KOPT-K1 (cell line): ENCODE measurements around the gene MRAP.

ENCODE experiments used
- H3K27ac ChIP-seq: fragments of 200-600 bp; sonication (generic); 2 replicates; pipeline ENCODE4 v1.5.1; 2016; ENCODE audit warnings: antibody characterized with exemption, mild to moderate bottlenecking, low read depth, low read length; ENCODE audit not compliant: poor library complexity, severe bottlenecking
- H3K36me3 ChIP-seq: fragments of 200-600 bp; sonication (generic); 2 replicates; pipeline ENCODE4 v1.5.1; 2017; ENCODE audit warnings: antibody characterized with exemption, mild to moderate bottlenecking, low read length, moderate library complexity; ENCODE audit not compliant: insufficient read depth
- H3K9me3 ChIP-seq: fragments of 200-600 bp; sonication (generic); 2 replicates; pipeline ENCODE4 v1.5.1; 2017; ENCODE audit warnings: antibody characterized with exemption, low read length, mild to moderate bottlenecking; ENCODE audit not compliant: insufficient read depth, poor library complexity, severe bottlenecking

MRAP gene

GRCh38 chr21:32278518-32279376 lies 19.9 kb upstream of the MRAP start, which contains the start of gene MIS18A:
TSS of gene MIS18A (minus strand) at chr21:32279049. CDS start at chr21:32279014, 35 bp downstream.
- H3K27ac ChIP-seq: peak within 1 kb of the TSS; percentile 77
- H3K9me3 ChIP-seq: no peaks in the 10 kb centered on the region
- H3K36me3 ChIP-seq: peaks cover 18% of the 10 kb centered on the region

GRCh38 chr21:32279377-32279680 lies 19.3 kb upstream of the MRAP start:
- H3K36me3 ChIP-seq: peaks cover 14% of the 10 kb centered on the region
- H3K9me3 ChIP-seq: no peaks in the 10 kb centered on the region
- H3K27ac ChIP-seq: peak overlapping the region; percentile 77

- Histone ChIP-seq H3K27ac (no peak overlapping the region), H3K36me3 (no peaks in the 10 kb centered on the region), H3K9me3 (no peaks in the 10 kb centered on the region)
Observed at GRCh38 chr21:32281531-32281930, 17.1 kb upstream of the MRAP start.

- H3K9me3 ChIP-seq: no peaks in the 10 kb centered on the region
- no peaks in the 10 kb centered on the region for H3K36me3 ChIP-seq
- no peak overlapping the region for H3K27ac ChIP-seq
Observed at GRCh38 chr21:32282992-32283391, 15.7 kb upstream of the MRAP start.

GRCh38 chr21:32285476-32285875 lies 13.2 kb upstream of the MRAP start:
- Histone ChIP-seq H3K9me3 (no peaks in the 10 kb centered on the region), H3K36me3 (no peaks in the 10 kb centered on the region), H3K27ac (no peak overlapping the region)

GRCh38 chr21:32297449-32297848 lies 1.2 kb upstream of the MRAP start:
- Histone ChIP-seq H3K36me3 (peaks cover 14% of the 10 kb centered on the region; the same call in 1 of the 2 replicates), H3K27ac (no peak overlapping the region), H3K9me3 (no peaks in the 10 kb centered on the region)

- Histone ChIP-seq H3K9me3 (no peaks in the 10 kb centered on the region), H3K36me3 (peaks cover 17% of the 10 kb centered on the region; the same call in 1 of the 2 replicates), H3K27ac (no peak overlapping the region)
Observed at GRCh38 chr21:32298148-32298559, 501 bp upstream of the MRAP start.

- H3K9me3 ChIP-seq: no peaks in the 10 kb centered on the region
- H3K27ac ChIP-seq: no peak overlapping the region
- peaks cover 17% of the 10 kb centered on the region; the same call in 1 of the 2 replicates for H3K36me3 ChIP-seq
Observed at GRCh38 chr21:32299695-32300094, 1.0 kb downstream of the MRAP start.

GRCh38 chr21:32300117-32300681 lies 1.5 kb downstream of the MRAP start:
- Histone ChIP-seq H3K9me3 (no peaks in the 10 kb centered on the region), H3K36me3 (peaks cover 17% of the 10 kb centered on the region; the same call in 1 of the 2 replicates), H3K27ac (no peak overlapping the region)

GRCh38 chr21:32301596-32301995 lies 2.9 kb downstream of the MRAP start:
- peaks cover 21% of the 10 kb centered on the region; the same call in 1 of the 2 replicates for H3K36me3 ChIP-seq
- H3K27ac ChIP-seq: no peak overlapping the region
- no peaks in the 10 kb centered on the region for H3K9me3 ChIP-seq

GRCh38 chr21:32302560-32302959 lies 3.9 kb downstream of the MRAP start:
- no peaks in the 10 kb centered on the region for H3K9me3 ChIP-seq
- no peak overlapping the region for H3K27ac ChIP-seq
- H3K36me3 ChIP-seq: peaks cover 27% of the 10 kb centered on the region; the same call in 1 of the 2 replicates

- Histone ChIP-seq H3K9me3 (no peaks in the 10 kb centered on the region), H3K36me3 (peaks cover 35% of the 10 kb centered on the region; the same call in 1 of the 2 replicates), H3K27ac (no peak overlapping the region)
Observed at GRCh38 chr21:32303385-32303784, 4.7 kb downstream of the MRAP start.

- Histone ChIP-seq H3K27ac (no peak overlapping the region), H3K36me3 (peaks cover 46% of the 10 kb centered on the region; the same call in 1 of the 2 replicates)
Observed at GRCh38 chr21:32304998-32305397, 6.3 kb downstream of the MRAP start.

GRCh38 chr21:32306021-32306780 lies 7.5 kb downstream of the MRAP start:
- H3K9me3 ChIP-seq: no peaks in the 10 kb centered on the region
- H3K27ac ChIP-seq: no peak overlapping the region
- peaks cover 48% of the 10 kb centered on the region for H3K36me3 ChIP-seq

More at GRCh38 chr21:32304998-32305397, 6.3 kb downstream of the MRAP start:
- H3K9me3 ChIP-seq: no peaks in the 10 kb centered on the region

GRCh38 chr21:32307706-32308105 lies 9.1 kb downstream of the MRAP start:
- Histone ChIP-seq H3K9me3 (no peaks in the 10 kb centered on the region), H3K27ac (no peak overlapping the region), H3K36me3 (peaks cover 56% of the 10 kb centered on the region)
